Fibroblast of mammary gland (primary cell): Measurements from ENCODE around the gene DDX1.

Source experiments
- DNase-seq: peaks from one replicate; pipeline ENCODE4 v3.0.0-alpha.2; 2010; ENCODE audit warnings: low read depth
- H3K4me3 ChIP-seq: 2 replicates; pipeline ENCODE4 v1.5.1; 2011; ENCODE audit warnings: low read depth, mild to moderate bottlenecking, low read length, moderate library complexity; ENCODE audit not compliant: control insufficient read depth
- TF ChIP-seq, protein P1 (sequence below): conservative IDR thresholded peaks from 2 replicates; pipeline ENCODE4 v1.5.1; 2011; ENCODE audit warnings: low read depth, low read length, inconsistent platforms; ENCODE audit not compliant: control insufficient read depth, insufficient read depth

Gene DDX1

GRCh38 chr2:15647622-15648590 lies 56.2 kb downstream of the DDX1 start:
- no peak overlapping the region for H3K4me3 ChIP-seq
- no peak for DNase-seq
- TF ChIP-seq, protein P1, sequence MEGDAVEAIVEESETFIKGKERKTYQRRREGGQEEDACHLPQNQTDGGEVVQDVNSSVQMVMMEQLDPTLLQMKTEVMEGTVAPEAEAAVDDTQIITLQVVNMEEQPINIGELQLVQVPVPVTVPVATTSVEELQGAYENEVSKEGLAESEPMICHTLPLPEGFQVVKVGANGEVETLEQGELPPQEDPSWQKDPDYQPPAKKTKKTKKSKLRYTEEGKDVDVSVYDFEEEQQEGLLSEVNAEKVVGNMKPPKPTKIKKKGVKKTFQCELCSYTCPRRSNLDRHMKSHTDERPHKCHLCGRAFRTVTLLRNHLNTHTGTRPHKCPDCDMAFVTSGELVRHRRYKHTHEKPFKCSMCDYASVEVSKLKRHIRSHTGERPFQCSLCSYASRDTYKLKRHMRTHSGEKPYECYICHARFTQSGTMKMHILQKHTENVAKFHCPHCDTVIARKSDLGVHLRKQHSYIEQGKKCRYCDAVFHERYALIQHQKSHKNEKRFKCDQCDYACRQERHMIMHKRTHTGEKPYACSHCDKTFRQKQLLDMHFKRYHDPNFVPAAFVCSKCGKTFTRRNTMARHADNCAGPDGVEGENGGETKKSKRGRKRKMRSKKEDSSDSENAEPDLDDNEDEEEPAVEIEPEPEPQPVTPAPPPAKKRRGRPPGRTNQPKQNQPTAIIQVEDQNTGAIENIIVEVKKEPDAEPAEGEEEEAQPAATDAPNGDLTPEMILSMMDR, result no peak

GRCh38 chr2:15648593-15649525 lies 57.2 kb downstream of the DDX1 start:
- no peak for DNase-seq
- TF ChIP-seq, protein P1, result no peak
- H3K4me3 ChIP-seq, result no peak overlapping the region

GRCh38 chr2:15649561-15650255 lies 58.0 kb downstream of the DDX1 start:
- no peak for DNase-seq
- no peak overlapping the region for H3K4me3 ChIP-seq
- TF ChIP-seq, protein P1, result no peak

DNA sequence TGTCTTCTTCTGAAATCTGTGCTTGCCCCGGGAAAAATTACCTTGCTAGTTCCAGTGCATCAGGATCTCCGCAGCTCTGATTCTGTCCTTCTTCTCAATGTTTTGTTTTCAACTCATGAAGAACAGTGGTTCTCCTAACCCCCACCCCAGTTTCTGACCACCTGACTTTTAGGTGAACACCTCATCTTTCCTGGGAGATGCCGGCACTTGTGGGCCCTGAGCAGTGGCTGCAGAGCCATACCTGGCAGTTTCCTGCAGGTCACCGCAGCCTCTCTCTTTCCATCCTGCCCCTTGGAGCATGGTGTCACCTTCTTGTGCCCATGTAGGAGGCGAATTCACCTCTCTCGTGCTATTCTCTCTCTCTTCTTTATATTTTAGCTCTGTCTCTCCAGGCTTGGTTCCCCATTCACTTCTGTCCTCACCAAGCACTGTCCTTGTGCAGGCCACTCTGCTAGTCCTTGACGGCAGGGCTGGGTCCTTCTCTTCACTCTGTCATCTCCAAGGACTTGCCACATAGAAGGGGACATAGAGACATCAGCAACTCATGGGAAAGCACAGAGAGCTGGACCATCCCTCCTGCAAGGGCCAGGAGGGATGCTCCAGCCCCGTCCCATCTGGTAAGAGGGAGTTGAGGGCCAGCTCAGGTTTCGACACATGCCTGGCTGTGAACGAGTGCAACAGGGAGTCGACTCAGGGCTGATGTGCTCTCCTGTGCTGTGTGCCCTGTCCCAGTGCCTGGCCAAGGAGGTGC lies 59.1 kb downstream of the DDX1 start:
- H3K4me3 ChIP-seq, result no peak overlapping the region
- TF ChIP-seq, protein P1, result no peak
- DNase-seq, result no peak

DNA sequence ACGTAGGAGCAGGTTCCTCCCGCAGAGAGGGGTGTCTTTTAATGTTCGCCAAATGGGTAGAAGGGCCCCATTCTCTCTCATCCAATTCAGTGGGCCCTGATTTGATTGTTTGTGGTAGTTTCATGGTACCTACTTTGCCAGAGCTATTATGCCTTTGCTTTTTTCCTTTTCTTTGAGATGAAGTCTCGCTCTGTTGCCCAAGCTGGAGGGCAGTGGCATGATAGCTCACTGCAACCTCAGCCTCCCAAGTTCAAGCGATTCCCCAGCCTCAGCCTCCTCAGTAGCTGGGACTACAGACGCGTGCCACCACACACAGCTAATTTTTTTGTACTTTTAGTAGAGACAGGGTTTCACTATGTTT lies 59.7 kb downstream of the DDX1 start:
- H3K4me3 ChIP-seq, result no peak overlapping the region
- TF ChIP-seq, protein P1, result no peak
- no peak for DNase-seq

DNA sequence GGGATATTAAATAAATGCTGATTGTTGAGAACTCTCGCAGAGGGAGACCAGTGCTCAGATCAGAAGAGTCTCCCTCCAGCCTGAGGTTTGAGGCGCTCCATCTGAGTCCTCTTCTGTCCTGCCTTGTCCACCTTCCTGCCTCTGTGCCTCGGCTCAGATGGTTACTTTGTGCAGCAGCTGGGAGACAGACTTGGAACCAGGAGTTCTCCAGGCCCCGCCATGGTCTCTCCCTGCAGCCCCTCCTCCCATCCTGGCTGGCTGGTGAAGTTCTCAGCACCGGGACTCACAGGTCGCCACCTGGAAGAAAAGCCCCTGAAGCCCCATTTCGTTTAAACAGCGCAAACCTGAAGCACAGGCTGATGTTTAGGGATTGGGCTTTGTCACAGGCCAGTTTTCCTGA lies 60.6 kb downstream of the DDX1 start:
- H3K4me3 ChIP-seq, result no peak overlapping the region
- DNase-seq, result no peak
- TF ChIP-seq, protein P1, result no peak
